Inflammatory macrophage treated with lipopolysaccharide for 1 hour (primary cell): ENCODE measurements around the gene KDM2B.
"Not testable (repeated sequence)": the region's sequence is repeated elsewhere in the genome, so short reads cannot be mapped to it uniquely, and the experiment has no call there.

Experiments
- DNase-seq, 2 donors: peaks; one replicate each; pipeline ENCODE4 v3.0.0-alpha.2; 2020 to 2022

Gene KDM2B

GRCh38 chr12:121580959-121581685 lies at the start of gene KDM2B:
TSS of gene KDM2B (minus strand) at chr12:121581023. CDS start at chr12:121580911, 112 bp downstream.
- no peak for DNase-seq

- no peak for DNase-seq
Measured at GRCh38 chr12:121628536-121628935, 47.7 kb upstream of the KDM2B start.

- peak in 1 of 2 donors; percentile 39 for DNase-seq
Measured at GRCh38 chr12:121628037-121628436, 47.2 kb upstream of the KDM2B start.

- DNase-seq = peak; percentile 53 to 79
Measured at GRCh38 chr12:121626853-121627640, 46.2 kb upstream of the KDM2B start.

- peak; percentile 75 to 93 for DNase-seq
Measured at GRCh38 chr12:121626087-121626852, 45.4 kb upstream of the KDM2B start, which contains the start of gene ORAI1. TSS of gene ORAI1 (plus strand) at chr12:121626530.

- DNase-seq = peak; percentile 41 to 47
Measured at GRCh38 chr12:121620333-121620891, 39.6 kb upstream of the KDM2B start.

GRCh38 chr12:121618659-121619233 lies 37.9 kb upstream of the KDM2B start:
- no peak for DNase-seq

- DNase-seq = peak in 1 of 2 donors; percentile 21
Measured at GRCh38 chr12:121614872-121615467, 34.1 kb upstream of the KDM2B start.

GRCh38 chr12:121613462-121613861 lies 32.6 kb upstream of the KDM2B start:
- DNase-seq = peak; percentile 60 to 76

- no peak for DNase-seq
Measured at GRCh38 chr12:121611306-121611705, 30.5 kb upstream of the KDM2B start.

- DNase-seq = no peak
Measured at GRCh38 chr12:121610239-121611149, 29.7 kb upstream of the KDM2B start.

- DNase-seq = no peak
Measured at GRCh38 chr12:121608301-121608700, 27.5 kb upstream of the KDM2B start.

GRCh38 chr12:121603581-121603980 lies 22.8 kb upstream of the KDM2B start:
- DNase-seq = no peak

- DNase-seq = no peak
Measured at GRCh38 chr12:121602766-121603165, 21.9 kb upstream of the KDM2B start.

GRCh38 chr12:121600702-121601336 lies 20.0 kb upstream of the KDM2B start:
- no peak for DNase-seq

GRCh38 chr12:121596526-121596925 lies 15.7 kb upstream of the KDM2B start:
- no peak for DNase-seq

GRCh38 chr12:121595520-121595919 lies 14.7 kb upstream of the KDM2B start:
- DNase-seq = no peak

- DNase-seq = no peak
Measured at GRCh38 chr12:121592320-121592719, 11.5 kb upstream of the KDM2B start.

GRCh38 chr12:121590476-121591143 lies 9.8 kb upstream of the KDM2B start:
- DNase-seq = no peak

GRCh38 chr12:121584885-121585284 lies 4.1 kb upstream of the KDM2B start:
- DNase-seq = not testable (repeated sequence)
